ENCODE data around the gene ELMOD3. TPM values are rescaled to one million over a fixed set of nuclear protein-coding genes. Genes with fewer than 3 reads are reported as not detected.

The ELMOD3 gene
- total RNA-seq, 1 donor from 2014 or later = 18.9 TPM

GRCh38 chr2:85440729-85441128 lies 86.2 kb downstream of the ELMOD3 start:
- H3K4me1 Mint-ChIP-seq (ENCODE audit: low read depth) = peaks cover 28% of the 10 kb centered on the region
- no peak for DNase-seq (ENCODE audit: low spot score)
- H3K27ac Mint-ChIP-seq = no peak overlapping the region
- H3K4me3 Mint-ChIP-seq (ENCODE audit: low read depth) = no peak overlapping the region
- H3K9me3 Mint-ChIP-seq = no peaks in the 10 kb centered on the region
- H3K27me3 Mint-ChIP-seq (ENCODE audit: low read depth) = no peaks in the 10 kb centered on the region
- H3K36me3 Mint-ChIP-seq (ENCODE audit: low read depth) = no peaks in the 10 kb centered on the region
- intact Hi-C loops (cut with micrococcal nuclease) = no loop called here

Other genes starting within 250 kb of the ELMOD3 start
- gene TCF7L1, start 221.4 kb upstream of the ELMOD3 start, total RNA-seq = 0.11 and 0.18 TPM in 2 replicates
- 94.0 and 96.5 TPM in 2 replicates for gene TGOLN2, start 26.8 kb upstream of the ELMOD3 start, total RNA-seq
- 26.3 and 29.6 TPM in 2 replicates for gene RETSAT, start 241 bp upstream of the ELMOD3 start, total RNA-seq
- 145 and 146 TPM in 2 replicates for gene CAPG, start 55.6 kb downstream of the ELMOD3 start, total RNA-seq
- gene SH2D6, start 63.9 kb downstream of the ELMOD3 start, total RNA-seq = 0.48 and 1.3 TPM in 2 replicates
- gene MAT2A, start 184.4 kb downstream of the ELMOD3 start, total RNA-seq = 395 and 403 TPM in 2 replicates
- gene GGCX, start 206.7 kb downstream of the ELMOD3 start, total RNA-seq = 25.1 and 27.0 TPM in 2 replicates
- 99.7 and 101 TPM in 2 replicates for gene VAMP8, start 222.8 kb downstream of the ELMOD3 start, total RNA-seq
- 41.0 and 41.3 TPM in 2 replicates for gene VAMP5, start 229.7 kb downstream of the ELMOD3 start, total RNA-seq
- gene RNF181, start 241.0 kb downstream of the ELMOD3 start, total RNA-seq = 130 and 134 TPM in 2 replicates
- 6.5 and 7.0 TPM in 2 replicates for gene TMEM150A, start 247.9 kb downstream of the ELMOD3 start, total RNA-seq